ENCODE data around the gene NPLOC4.

The NPLOC4 gene

GRCh38 chr17:81534157-81535006, 102.5 kb downstream of the NPLOC4 start:
- Histone ChIP-seq H3K27me3 (ENCODE audit: control insufficient read depth in 3 of 3, insufficient read depth in 3 of 3, low read depth in 1 of 3, low read length in 3 of 3) (peaks cover 0 to 21% (median 6%) of the 10 kb centered on the region in 3 experiments), H2BK12ac (ENCODE audit: low read length) (no peak overlapping the region), H3K79me1 (ENCODE audit: low read depth, low read length) (peaks cover 3% of the 10 kb centered on the region), H2AK5ac (ENCODE audit: low read depth, low read length) (peak overlapping the region; percentile 70), H3K18ac (ENCODE audit: low read length) (peak overlapping the region; percentile 64), H3K4me1 (ENCODE audit: control insufficient read depth in 2 of 2, insufficient read depth in 1 of 2, low read depth in 1 of 2, low read length in 2 of 2) (peaks cover 2 to 6% of the 10 kb centered on the region in 2 donors), H3K9me3 (replicated peaks in 1 of 2; ENCODE audit: control insufficient read depth in 2 of 2, insufficient read depth in 1 of 2, low read depth in 1 of 2, low read length in 2 of 2) (peaks cover 0 to 6% of the 10 kb centered on the region in 2 donors), H3K4me3 (ENCODE audit: low read length in 2 of 2) (no peak overlapping the region), H3K14ac (ENCODE audit: low read length) (peak overlapping the region; percentile 21), H4K91ac (ENCODE audit: low read depth, low read length, poor library complexity) (no peak overlapping the region), H4K8ac (ENCODE audit: low read depth, low read length) (no peak overlapping the region), H3K4me2 (ENCODE audit: insufficient read depth, low read length, poor library complexity, severe bottlenecking) (no peak overlapping the region), H2BK5ac (ENCODE audit: low read length) (no peak overlapping the region), H3K9ac (ENCODE audit: low read depth, low read length, poor library complexity) (no peak overlapping the region), H2AFZ (ENCODE audit: low read length) (no peak overlapping the region), H2BK120ac (ENCODE audit: low read depth, low read length) (no peak overlapping the region), H3K27ac (replicated peaks; ENCODE audit: low read length) (no peak overlapping the region), H3K36me3 (replicated peaks in 1 of 2; ENCODE audit: control insufficient read depth in 2 of 2, insufficient read depth in 2 of 2, low read length in 2 of 2) (no peaks in the 10 kb centered on the region), H2BK15ac (ENCODE audit: low read length) (no peak overlapping the region), H3K23ac (ENCODE audit: low read depth, low read length, poor library complexity) (no peak overlapping the region), H3K4ac (ENCODE audit: low read length) (no peak overlapping the region)
- DNase-seq (ENCODE audit: low spot score): no peak
- no CpG with 5 or more reads among the region's 6 CpGs for WGBS, 2 donors (ENCODE audit: extremely low coverage in 2 of 2, insufficient read length in 2 of 2, insufficient replicate concordance in 1 of 2)

DNA sequence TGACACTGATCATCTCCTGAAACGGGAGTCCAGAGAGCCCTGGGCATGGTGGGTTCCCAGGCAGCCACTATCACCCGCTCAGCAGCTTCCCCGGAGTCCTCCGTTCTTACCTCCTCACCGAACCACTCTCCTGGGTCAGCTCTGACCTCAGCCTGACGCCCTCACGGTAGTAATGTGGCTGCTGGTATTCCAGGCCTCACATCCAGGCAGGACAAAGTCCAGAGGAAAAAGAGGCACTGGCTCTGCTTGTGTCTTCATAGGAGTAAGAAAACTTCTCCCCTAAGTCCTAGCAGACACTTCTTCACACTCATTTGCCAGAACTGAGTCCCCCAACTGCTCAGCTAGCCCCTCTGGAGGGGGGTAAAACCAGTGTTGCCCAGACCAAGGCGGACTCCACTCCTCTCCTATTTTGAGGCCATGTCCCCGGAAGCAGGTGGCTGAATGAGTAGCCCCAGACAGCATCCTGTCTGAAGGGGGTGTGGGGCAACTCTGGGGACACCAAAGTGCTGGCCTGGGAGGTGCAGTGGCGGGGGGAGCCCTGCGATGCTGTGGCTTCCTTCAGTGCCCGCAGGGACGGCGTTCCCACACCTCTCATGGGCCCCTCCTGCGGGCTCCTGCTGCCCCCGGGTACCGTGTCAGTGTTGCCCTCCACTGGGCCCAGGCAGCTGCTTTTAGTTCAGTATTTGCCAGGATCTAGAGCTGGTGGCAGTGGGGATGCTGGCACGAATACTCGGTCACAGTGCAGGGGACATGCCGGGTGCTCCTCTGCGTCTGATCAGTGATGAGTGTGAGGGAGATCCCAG, 103.4 kb downstream of the NPLOC4 start:
- Histone ChIP-seq H4K8ac (ENCODE audit: low read depth, low read length) (no peak overlapping the region), H2AFZ (ENCODE audit: low read length) (no peak overlapping the region), H2BK5ac (ENCODE audit: low read length) (no peak overlapping the region), H3K18ac (ENCODE audit: low read length) (peak overlapping the region; percentile 48), H3K9me3 (replicated peaks in 1 of 2; ENCODE audit: control insufficient read depth in 2 of 2, insufficient read depth in 1 of 2, low read depth in 1 of 2, low read length in 2 of 2) (peaks cover 0 to 6% of the 10 kb centered on the region in 2 donors), H3K79me1 (ENCODE audit: low read depth, low read length) (peaks cover 6% of the 10 kb centered on the region), H3K27me3 (ENCODE audit: control insufficient read depth in 3 of 3, insufficient read depth in 3 of 3, low read depth in 1 of 3, low read length in 3 of 3) (peaks cover 3 to 22% (median 6%) of the 10 kb centered on the region in 3 experiments), H2AK5ac (ENCODE audit: low read depth, low read length) (peak overlapping the region; percentile 70), H3K4me3 (ENCODE audit: low read length in 2 of 2) (no peak overlapping the region), H3K14ac (ENCODE audit: low read length) (peak overlapping the region; percentile 71), H3K27ac (replicated peaks; ENCODE audit: low read length) (no peak overlapping the region), H2BK120ac (ENCODE audit: low read depth, low read length) (no peak overlapping the region), H4K91ac (ENCODE audit: low read depth, low read length, poor library complexity) (no peak overlapping the region), H3K23ac (ENCODE audit: low read depth, low read length, poor library complexity) (no peak overlapping the region), H3K36me3 (replicated peaks in 1 of 2; ENCODE audit: control insufficient read depth in 2 of 2, insufficient read depth in 2 of 2, low read length in 2 of 2) (no peaks in the 10 kb centered on the region), H2BK12ac (ENCODE audit: low read length) (peak overlapping the region; percentile 41), H2BK15ac (ENCODE audit: low read length) (no peak overlapping the region), H3K4me1 (ENCODE audit: control insufficient read depth in 2 of 2, insufficient read depth in 1 of 2, low read depth in 1 of 2, low read length in 2 of 2) (peaks cover 2 to 6% of the 10 kb centered on the region in 2 donors), H3K4ac (ENCODE audit: low read length) (no peak overlapping the region), H3K4me2 (ENCODE audit: insufficient read depth, low read length, poor library complexity, severe bottlenecking) (no peak overlapping the region), H3K9ac (ENCODE audit: low read depth, low read length, poor library complexity) (no peak overlapping the region)
- DNase-seq (ENCODE audit: low spot score): no peak
- WGBS, 2 donors (ENCODE audit: extremely low coverage in 2 of 2, insufficient read length in 2 of 2, insufficient replicate concordance in 1 of 2): no CpG with 5 or more reads among the region's 21 CpGs

- H3K4me2 ChIP-seq (ENCODE audit: insufficient read depth, low read length, poor library complexity, severe bottlenecking): no peak overlapping the region
- peak overlapping the region; percentile 12 for H4K91ac ChIP-seq (ENCODE audit: low read depth, low read length, poor library complexity)
- H2AK5ac ChIP-seq (ENCODE audit: low read depth, low read length): peak overlapping the region; percentile 14
- H3K4me3 ChIP-seq (ENCODE audit: low read length in 2 of 2): peak overlapping the region in 1 of 2 donors; percentile 51
- peaks cover 0 to 6% of the 10 kb centered on the region in 2 donors for H3K9me3 ChIP-seq (replicated peaks in 1 of 2; ENCODE audit: control insufficient read depth in 2 of 2, insufficient read depth in 1 of 2, low read depth in 1 of 2, low read length in 2 of 2)
- H3K9ac ChIP-seq (ENCODE audit: low read depth, low read length, poor library complexity): peak overlapping the region; percentile 44
- no CpG with 5 or more reads among the region's 11 CpGs for WGBS, 2 donors (ENCODE audit: extremely low coverage in 2 of 2, insufficient read length in 2 of 2, insufficient replicate concordance in 1 of 2)
- H2BK120ac ChIP-seq (ENCODE audit: low read depth, low read length): no peak overlapping the region
- no peak overlapping the region for H4K8ac ChIP-seq (ENCODE audit: low read depth, low read length)
- peaks cover 6% of the 10 kb centered on the region for H3K79me1 ChIP-seq (ENCODE audit: low read depth, low read length)
- no peak overlapping the region for H3K14ac ChIP-seq (ENCODE audit: low read length)
- DNase-seq (ENCODE audit: low spot score): no peak
- H3K27ac ChIP-seq (replicated peaks; ENCODE audit: low read length): no peak overlapping the region
- no peak overlapping the region for H2AFZ ChIP-seq (ENCODE audit: low read length)
- H3K18ac ChIP-seq (ENCODE audit: low read length): no peak overlapping the region
- H3K23ac ChIP-seq (ENCODE audit: low read depth, low read length, poor library complexity): no peak overlapping the region
- peaks cover 6 to 22% (median 6%) of the 10 kb centered on the region in 3 experiments for H3K27me3 ChIP-seq (ENCODE audit: control insufficient read depth in 3 of 3, insufficient read depth in 3 of 3, low read depth in 1 of 3, low read length in 3 of 3)
- no peak overlapping the region for H2BK5ac ChIP-seq (ENCODE audit: low read length)
- H2BK15ac ChIP-seq (ENCODE audit: low read length): peak overlapping the region; percentile 37
- H2BK12ac ChIP-seq (ENCODE audit: low read length): no peak overlapping the region
- no peaks in the 10 kb centered on the region for H3K36me3 ChIP-seq (replicated peaks in 1 of 2; ENCODE audit: control insufficient read depth in 2 of 2, insufficient read depth in 2 of 2, low read length in 2 of 2)
- no peak overlapping the region for H3K4ac ChIP-seq (ENCODE audit: low read length)
- peaks cover 4 to 7% of the 10 kb centered on the region in 2 donors for H3K4me1 ChIP-seq (ENCODE audit: control insufficient read depth in 2 of 2, insufficient read depth in 1 of 2, low read depth in 1 of 2, low read length in 2 of 2)
Measured at GRCh38 chr17:81532490-81533287, 104.2 kb downstream of the NPLOC4 start.
